Osteocyte (in vitro differentiated cells): ENCODE data around the gene ARHGAP24. TPM values are rescaled to one million over a fixed set of nuclear protein-coding genes. Genes with fewer than 3 reads are reported as not detected.

Experiments
- DNase-seq: peaks from one replicate; pipeline ENCODE4 v3.0.0; 2021; ENCODE audit warnings: mixed read lengths; ENCODE audit not compliant: unreplicated experiment; ENCODE audit errors: extremely low spot score
- H3K27ac Mint-ChIP-seq: one replicate; pipeline ENCODE4 v1.8.0; 2021; ENCODE audit warnings: mild to moderate bottlenecking, mixed read lengths; ENCODE audit not compliant: unreplicated experiment
- H3K27me3 Mint-ChIP-seq: one replicate; pipeline ENCODE4 v1.8.0; 2021; ENCODE audit warnings: mixed read lengths; ENCODE audit not compliant: unreplicated experiment
- H3K36me3 Mint-ChIP-seq: one replicate; pipeline ENCODE4 v1.8.0; 2021; ENCODE audit warnings: mixed read lengths; ENCODE audit not compliant: unreplicated experiment
- H3K4me1 Mint-ChIP-seq: one replicate; pipeline ENCODE4 v1.8.0; 2021; ENCODE audit warnings: mixed read lengths; ENCODE audit not compliant: unreplicated experiment
- H3K4me3 Mint-ChIP-seq: one replicate; pipeline ENCODE4 v1.8.0; 2021; ENCODE audit warnings: mild to moderate bottlenecking, moderate library complexity, mixed read lengths; ENCODE audit not compliant: unreplicated experiment
- H3K9me3 Mint-ChIP-seq: one replicate; pipeline ENCODE4 v1.8.0; 2021; ENCODE audit warnings: mixed read lengths; ENCODE audit not compliant: unreplicated experiment
- total RNA-seq: library from RNA; stranded (reverse); gene quantifications from 2 replicates; pipeline ENCODE4 v1.2.1, GENCODE V29; 2021
- TF ChIP-seq, protein P1 (sequence below): fragments of 200-600 bp; sonication (generic); IDR thresholded peaks from 2 replicates; pipeline ENCODE4 v1.5.0; 2021; ENCODE audit warnings: antibody characterized with exemption, mild to moderate bottlenecking, moderate library complexity

ARHGAP24 gene
- total RNA-seq, 1 donor from 2014 or later = 29.3 TPM

DNA sequence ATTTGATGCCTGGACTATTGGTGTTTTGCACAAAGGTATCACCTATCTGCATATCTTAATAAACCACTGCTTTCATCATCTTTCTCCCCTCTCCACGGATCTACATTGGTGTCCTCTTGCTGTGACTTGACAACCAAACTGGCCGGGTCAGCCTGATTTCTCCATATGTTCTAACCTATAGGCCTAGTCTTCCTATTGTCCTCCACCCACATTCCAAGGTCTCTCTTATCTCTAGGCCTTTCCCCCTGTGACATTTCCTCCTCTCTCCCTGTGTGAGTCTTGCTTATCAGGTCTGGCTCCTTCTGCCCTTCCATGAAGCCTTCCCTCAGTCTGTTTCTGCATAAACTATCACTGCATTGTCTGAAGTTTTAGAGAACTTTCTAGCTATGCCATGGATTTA lies 33.7 kb downstream of the ARHGAP24 start:
- H3K27me3 Mint-ChIP-seq = peaks cover 17% of the 10 kb centered on the region
- no peaks in the 10 kb centered on the region for H3K4me1 Mint-ChIP-seq
- H3K9me3 Mint-ChIP-seq = peaks cover 3% of the 10 kb centered on the region
- no peak for DNase-seq
- no peaks in the 10 kb centered on the region for H3K36me3 Mint-ChIP-seq
- no peak overlapping the region for H3K4me3 Mint-ChIP-seq
- H3K27ac Mint-ChIP-seq = no peak overlapping the region
- TF ChIP-seq, protein P1, sequence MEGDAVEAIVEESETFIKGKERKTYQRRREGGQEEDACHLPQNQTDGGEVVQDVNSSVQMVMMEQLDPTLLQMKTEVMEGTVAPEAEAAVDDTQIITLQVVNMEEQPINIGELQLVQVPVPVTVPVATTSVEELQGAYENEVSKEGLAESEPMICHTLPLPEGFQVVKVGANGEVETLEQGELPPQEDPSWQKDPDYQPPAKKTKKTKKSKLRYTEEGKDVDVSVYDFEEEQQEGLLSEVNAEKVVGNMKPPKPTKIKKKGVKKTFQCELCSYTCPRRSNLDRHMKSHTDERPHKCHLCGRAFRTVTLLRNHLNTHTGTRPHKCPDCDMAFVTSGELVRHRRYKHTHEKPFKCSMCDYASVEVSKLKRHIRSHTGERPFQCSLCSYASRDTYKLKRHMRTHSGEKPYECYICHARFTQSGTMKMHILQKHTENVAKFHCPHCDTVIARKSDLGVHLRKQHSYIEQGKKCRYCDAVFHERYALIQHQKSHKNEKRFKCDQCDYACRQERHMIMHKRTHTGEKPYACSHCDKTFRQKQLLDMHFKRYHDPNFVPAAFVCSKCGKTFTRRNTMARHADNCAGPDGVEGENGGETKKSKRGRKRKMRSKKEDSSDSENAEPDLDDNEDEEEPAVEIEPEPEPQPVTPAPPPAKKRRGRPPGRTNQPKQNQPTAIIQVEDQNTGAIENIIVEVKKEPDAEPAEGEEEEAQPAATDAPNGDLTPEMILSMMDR = no peak

DNA sequence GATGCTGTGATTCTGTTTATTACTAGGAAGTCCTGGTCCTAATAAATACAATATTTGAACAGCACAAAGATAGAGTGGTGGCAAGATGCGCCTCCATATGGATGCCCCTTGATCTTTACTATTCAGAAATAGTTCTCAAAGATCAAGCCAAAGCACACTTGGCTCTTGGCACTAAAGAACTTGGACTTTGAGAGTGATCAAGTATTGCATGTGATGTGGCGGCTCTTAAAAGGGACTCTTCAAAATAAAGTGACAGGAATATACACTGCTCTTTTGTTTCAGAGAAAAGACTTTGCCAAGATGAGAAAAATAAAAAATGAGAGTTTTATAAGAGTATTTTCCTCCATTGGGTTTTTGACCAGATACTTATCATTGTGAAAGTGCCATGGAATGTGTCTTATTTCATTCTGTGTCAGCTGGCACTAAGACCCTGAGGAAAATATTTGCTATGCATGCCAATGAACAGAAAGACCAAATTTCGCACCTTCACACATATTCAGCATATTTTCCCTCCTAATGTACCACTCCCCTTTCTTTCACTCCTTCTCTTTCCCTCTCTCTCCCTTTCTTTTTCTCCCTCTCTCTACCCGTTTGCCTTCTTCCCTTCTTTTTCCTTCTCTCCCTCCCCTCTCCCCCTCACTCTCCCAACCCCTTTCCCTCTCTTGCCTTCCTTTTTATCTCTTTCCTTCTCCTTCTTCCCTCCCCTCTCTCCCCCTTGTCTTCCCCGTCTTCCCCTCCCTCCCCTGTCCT lies 35.1 kb downstream of the ARHGAP24 start:
- H3K36me3 Mint-ChIP-seq = no peaks in the 10 kb centered on the region
- no peak overlapping the region for H3K4me3 Mint-ChIP-seq
- no peak for DNase-seq
- TF ChIP-seq, protein P1 = no peak
- H3K27ac Mint-ChIP-seq = no peak overlapping the region
- peaks cover 9% of the 10 kb centered on the region for H3K27me3 Mint-ChIP-seq
- peaks cover 3% of the 10 kb centered on the region for H3K4me1 Mint-ChIP-seq
- peaks cover 3% of the 10 kb centered on the region for H3K9me3 Mint-ChIP-seq

DNA sequence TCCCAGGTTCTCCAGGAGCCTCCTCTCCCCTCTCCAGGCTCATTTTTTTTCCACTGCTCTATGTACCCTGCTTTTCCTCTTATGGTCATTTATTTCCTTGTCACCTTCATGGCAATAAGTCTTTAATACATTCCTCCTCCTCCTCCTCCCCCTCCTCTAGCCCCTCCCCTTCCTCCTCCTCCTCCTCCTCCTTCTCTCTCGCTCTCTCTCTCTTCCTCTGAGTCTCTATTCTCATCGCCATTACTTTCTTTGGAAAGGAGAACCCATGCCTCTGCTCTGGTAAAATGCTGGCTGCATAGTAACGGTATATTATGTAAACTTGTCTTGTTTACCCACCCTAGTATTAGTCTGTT lies 35.7 kb downstream of the ARHGAP24 start:
- no peaks in the 10 kb centered on the region for H3K36me3 Mint-ChIP-seq
- H3K27me3 Mint-ChIP-seq = peaks cover 6% of the 10 kb centered on the region
- peaks cover 3% of the 10 kb centered on the region for H3K4me1 Mint-ChIP-seq
- no peak overlapping the region for H3K27ac Mint-ChIP-seq
- no peaks in the 10 kb centered on the region for H3K9me3 Mint-ChIP-seq
- no peak for DNase-seq
- H3K4me3 Mint-ChIP-seq = no peak overlapping the region
- TF ChIP-seq, protein P1 = no peak

DNA sequence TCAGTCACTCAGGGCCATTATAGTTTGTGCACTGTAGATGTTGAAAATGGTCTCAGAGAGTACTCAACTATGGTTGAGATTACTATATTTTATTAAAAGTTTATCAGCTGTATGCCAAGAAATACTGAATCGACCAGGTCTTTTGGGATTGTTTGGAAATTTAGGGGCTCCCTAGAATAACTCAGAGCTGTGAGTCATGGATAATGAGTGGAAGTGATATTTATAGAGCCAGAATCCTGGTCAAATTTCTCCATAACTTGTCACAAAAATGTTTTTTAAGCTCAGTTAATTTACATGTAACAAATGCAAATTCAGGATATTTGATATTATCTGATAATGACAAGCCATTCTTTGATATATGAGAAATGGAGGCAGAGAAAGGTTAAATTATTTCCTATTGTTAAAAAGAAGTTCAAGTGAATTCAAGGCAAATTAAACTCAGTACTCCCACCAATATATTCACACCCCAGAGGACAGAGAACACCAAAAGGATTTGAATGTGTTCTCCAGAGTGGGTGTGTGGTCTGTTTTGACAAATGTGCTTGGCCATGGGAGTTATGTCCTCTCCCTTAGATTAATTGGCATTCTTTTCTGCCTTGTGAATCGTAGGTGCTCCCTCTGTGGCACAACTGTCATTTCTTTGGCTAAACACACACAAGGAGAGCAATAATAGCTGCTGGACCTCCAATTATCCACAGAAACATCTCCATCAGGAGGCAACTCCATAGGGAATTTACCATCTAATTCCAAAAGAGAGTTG lies 37.7 kb downstream of the ARHGAP24 start:
- Mint-ChIP-seq H3K4me3 (no peak overlapping the region), H3K9me3 (no peaks in the 10 kb centered on the region), H3K4me1 (peaks cover 3% of the 10 kb centered on the region), H3K27me3 (peaks cover 7% of the 10 kb centered on the region), H3K27ac (no peak overlapping the region), H3K36me3 (no peaks in the 10 kb centered on the region)
- TF ChIP-seq, protein P1 = no peak
- DNase-seq = no peak

DNA sequence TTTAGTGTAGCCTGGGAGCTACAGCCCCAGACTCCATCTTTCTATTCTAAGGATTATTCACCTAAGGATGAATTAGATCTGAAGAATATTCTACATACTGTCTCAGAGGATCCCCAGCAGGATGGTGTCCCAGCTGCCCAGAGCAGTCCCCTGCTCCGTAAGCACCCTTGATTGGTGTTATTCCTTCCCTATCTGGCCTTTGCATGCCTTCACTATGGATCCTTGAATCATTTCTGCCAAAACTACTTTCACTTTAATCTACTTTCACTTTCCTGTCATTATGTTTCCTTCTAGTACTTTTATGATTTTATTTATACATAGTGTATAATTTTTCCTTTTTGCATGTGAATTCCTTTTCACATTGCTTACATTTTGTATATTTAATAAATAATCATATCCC lies 39.2 kb downstream of the ARHGAP24 start:
- no peaks in the 10 kb centered on the region for H3K36me3 Mint-ChIP-seq
- H3K27me3 Mint-ChIP-seq = peaks cover 13% of the 10 kb centered on the region
- peaks cover 3% of the 10 kb centered on the region for H3K4me1 Mint-ChIP-seq
- H3K27ac Mint-ChIP-seq = no peak overlapping the region
- TF ChIP-seq, protein P1 = no peak
- no peak overlapping the region for H3K4me3 Mint-ChIP-seq
- H3K9me3 Mint-ChIP-seq = no peaks in the 10 kb centered on the region
- DNase-seq = no peak
